HEK293T (cell line): Measurements from ENCODE around the gene UGT1A4.

Experiments used
- SP1 ChIP-seq: fragments of 450-650 bp; IDR thresholded peaks from 2 replicates; pipeline ENCODE4 v1.6.1; 2017
- TARDBP ChIP-seq: fragments of 450-650 bp; IDR thresholded peaks from 2 replicates; pipeline ENCODE4 v1.6.1; 2016

- TF ChIP-seq SP1: no peak
- no peak for TF ChIP-seq TARDBP
These were observed 81.7 kb downstream of the UGT1A4 start for GRCh38 chr2:233800208-233800607.
